ENCODE measurements around the gene KPNA6. TPM values are rescaled to one million over a fixed set of nuclear protein-coding genes. Genes with fewer than 3 reads are reported as not detected.

KPNA6 gene
- total and polyA plus RNA-seq, 7 experiments from 2014 or later = 19.5 to 63.7 (median 48.4) TPM

GRCh38 chr1:32178380-32179192, 70.7 kb downstream of the KPNA6 start:
- Histone ChIP-seq H3K27ac (ENCODE audit: low read depth, low read length) (peak overlapping the region; percentile 89), H3K9me3 (ENCODE audit: control insufficient read depth in 2 of 3, low read length in 3 of 3) (no peaks in the 10 kb centered on the region), H3K36me3 (ENCODE audit: control insufficient read depth in 2 of 3, insufficient read depth in 3 of 3, low read length in 3 of 3) (peaks cover 0 to 14% (median 0%) of the 10 kb centered on the region in 3 experiments), H3K4me1 (ENCODE audit: control insufficient read depth in 2 of 2, insufficient read depth in 2 of 2, low read length in 2 of 2) (peaks cover 17 to 21% of the 10 kb centered on the region in 2 donors), H3K27me3 (ENCODE audit: control insufficient read depth in 2 of 2, insufficient read depth in 2 of 2, low read length in 2 of 2) (no peaks in the 10 kb centered on the region), H3K4me3 (ENCODE audit: low read length) (peak overlapping the region; percentile 89)
- intact Hi-C loops (cut with micrococcal nuclease) = loop anchor here (1.0 to 5.0 kb wide), 10 partner anchors 22 to 216 kb away; partner anchors contain the start of genes KPNA6 (in 2 of the 2), TMEM39B (in 2 of the 2), BSDC1 (in 1 of the 2) and CCDC28B (in 1 of the 2)
- no peak for DNase-seq
- Mint-ChIP-seq H3K27ac (peak overlapping the region; percentile 84 to 98 (median 92)), H3K4me1 (peaks cover 15 to 37% (median 33%) of the 10 kb centered on the region in 7 donors), H3K4me3 (peak overlapping the region; percentile 86 to 94 (median 91)), H3K9me3 (no peaks in the 10 kb centered on the region), H3K27me3 (no peaks in the 10 kb centered on the region), H3K36me3 (peaks cover 0 to 26% (median 9%) of the 10 kb centered on the region in 5 donors)
- POLR2A ChIA-PET = interaction anchor here (0.8 to 5.2 kb wide), 11 partner anchors 16 to 949 kb away, joined by 3 to 49 read pairs (median 4); partner anchors contain the start of genes BSDC1, CCDC28B, KPNA6 and LCK
- CTCF ChIA-PET = no interaction called here
- ATAC-seq = no peak

GRCh38 chr1:32179193-32179442, 71.3 kb downstream of the KPNA6 start:
- Histone ChIP-seq H3K36me3 (ENCODE audit: control insufficient read depth in 2 of 3, insufficient read depth in 3 of 3, low read length in 3 of 3) (peaks cover 0 to 13% (median 1%) of the 10 kb centered on the region in 3 experiments), H3K27ac (ENCODE audit: low read depth, low read length) (peak overlapping the region; percentile 89), H3K27me3 (ENCODE audit: control insufficient read depth in 2 of 2, insufficient read depth in 2 of 2, low read length in 2 of 2) (no peaks in the 10 kb centered on the region), H3K4me1 (ENCODE audit: control insufficient read depth in 2 of 2, insufficient read depth in 2 of 2, low read length in 2 of 2) (peaks cover 17 to 21% of the 10 kb centered on the region in 2 donors), H3K4me3 (ENCODE audit: low read length) (peak overlapping the region; percentile 89), H3K9me3 (ENCODE audit: control insufficient read depth in 2 of 3, low read length in 3 of 3) (no peaks in the 10 kb centered on the region)
- Mint-ChIP-seq H3K36me3 (peaks cover 0 to 30% (median 11%) of the 10 kb centered on the region in 5 donors), H3K27ac (peak overlapping the region; percentile 84 to 98 (median 92)), H3K4me3 (peak overlapping the region; percentile 86 to 94 (median 91)), H3K27me3 (no peaks in the 10 kb centered on the region), H3K9me3 (no peaks in the 10 kb centered on the region), H3K4me1 (peaks cover 18 to 41% (median 35%) of the 10 kb centered on the region in 7 donors)
- DNase-seq (no peak), ATAC-seq (no peak)
- intact Hi-C loops (cut with micrococcal nuclease) = loop anchor here (1.0 to 5.0 kb wide), 10 partner anchors 21 to 215 kb away; partner anchors contain the start of genes KPNA6 (in 2 of the 2), TMEM39B (in 2 of the 2), BSDC1 (in 1 of the 2) and CCDC28B (in 1 of the 2)
- POLR2A ChIA-PET = interaction anchor here (0.8 to 5.2 kb wide), 12 partner anchors 15 to 948 kb away, joined by 3 to 49 read pairs (median 4); partner anchors contain the start of genes BSDC1, CCDC28B, KPNA6 and LCK
- CTCF ChIA-PET = interaction anchor here (0.8 to 2.0 kb wide), 3 partner anchors 22 to 215 kb away, joined by 3 to 4 read pairs (median 4); partner anchors contain the start of genes BSDC1 and CCDC28B

GRCh38 chr1:32179443-32180185, 71.8 kb downstream of the KPNA6 start, which contains the start of gene TXLNA:
Gene TXLNA, plus strand, starts transcription at chr1:32179675. Its CDS starts 671 bp downstream, at chr1:32180346.
- Mint-ChIP-seq H3K27me3 (no peaks in the 10 kb centered on the region), H3K27ac (peak within 1 kb of the TSS; percentile 84 to 98 (median 92)), H3K4me3 (peak within 1 kb of the TSS; percentile 86 to 94 (median 91)), H3K36me3 (peaks cover 0 to 34% (median 10%) of the 10 kb centered on the region in 5 donors), H3K4me1 (peaks cover 22 to 45% (median 38%) of the 10 kb centered on the region in 7 donors), H3K9me3 (no peaks in the 10 kb centered on the region)
- peaks cover 0 to 18% (median 5%) of the 10 kb centered on the region in 3 experiments for H3K36me3 ChIP-seq (ENCODE audit: control insufficient read depth in 2 of 3, insufficient read depth in 3 of 3, low read length in 3 of 3)
- POLR2A ChIA-PET = interaction anchor here (0.6 to 5.2 kb wide), 18 partner anchors 12 to 948 kb away, joined by 3 to 49 read pairs (median 4); partner anchors contain the start of genes BSDC1, CCDC28B, KPNA6 and LCK
- intact Hi-C loops (cut with micrococcal nuclease) = loop anchor here (1.0 to 5.0 kb wide), 13 partner anchors 21 to 472 kb away; partner anchors contain the start of genes BSDC1 (in 2 of the 2), KPNA6 (in 2 of the 2), TMEM39B (in 2 of the 2) and CCDC28B (in 1 of the 2)
- peak within 1 kb of the TSS; percentile 89 for H3K27ac ChIP-seq (ENCODE audit: low read depth, low read length)
- H3K9me3 ChIP-seq (ENCODE audit: control insufficient read depth in 2 of 3, low read length in 3 of 3) = no peaks in the 10 kb centered on the region
- peaks cover 17 to 21% of the 10 kb centered on the region in 2 donors for H3K4me1 ChIP-seq (ENCODE audit: control insufficient read depth in 2 of 2, insufficient read depth in 2 of 2, low read length in 2 of 2)
- peak; percentile 80 to 93 (median 86) for DNase-seq
- no peaks in the 10 kb centered on the region for H3K27me3 ChIP-seq (ENCODE audit: control insufficient read depth in 2 of 2, insufficient read depth in 2 of 2, low read length in 2 of 2)
- CTCF ChIA-PET = interaction anchor here (0.8 to 2.0 kb wide), 3 partner anchors 21 to 215 kb away, joined by 3 to 4 read pairs (median 4); partner anchors contain the start of genes BSDC1 and CCDC28B
- ATAC-seq = peak; percentile 91
- peak within 1 kb of the TSS; percentile 89 for H3K4me3 ChIP-seq (ENCODE audit: low read length)

- intact Hi-C loops (cut with micrococcal nuclease) = loop anchor here (1.0 kb wide), 4 partner anchors 21 to 471 kb away; partner anchors contain the start of genes BSDC1 (in 1 of the 2), HDAC1 (in 1 of the 2) and RBBP4 (in 1 of the 2)
- Mint-ChIP-seq H3K9me3 (no peaks in the 10 kb centered on the region), H3K36me3 (peaks cover 0 to 39% (median 10%) of the 10 kb centered on the region in 5 donors), H3K4me1 (peaks cover 22 to 51% (median 43%) of the 10 kb centered on the region in 7 donors), H3K4me3 (peak overlapping the region; percentile 86 to 94 (median 89)), H3K27ac (peak overlapping the region; percentile 84 to 92 (median 88)), H3K27me3 (no peaks in the 10 kb centered on the region)
- peak overlapping the region; percentile 89 for H3K4me3 ChIP-seq (ENCODE audit: low read length)
- H3K27me3 ChIP-seq (ENCODE audit: control insufficient read depth in 2 of 2, insufficient read depth in 2 of 2, low read length in 2 of 2) = no peaks in the 10 kb centered on the region
- CTCF ChIA-PET = interaction anchor here (1.0 to 2.0 kb wide), 2 partner anchors 20 to 214 kb away, joined by 4 read pairs; partner anchors contain the start of genes BSDC1 and CCDC28B
- DNase-seq (peak in 3 of 9 donors; percentile 20 to 56 (median 26)), ATAC-seq (no peak)
- H3K9me3 ChIP-seq (ENCODE audit: control insufficient read depth in 2 of 3, low read length in 3 of 3) = no peaks in the 10 kb centered on the region
- peaks cover 17 to 21% of the 10 kb centered on the region in 2 donors for H3K4me1 ChIP-seq (ENCODE audit: control insufficient read depth in 2 of 2, insufficient read depth in 2 of 2, low read length in 2 of 2)
- POLR2A ChIA-PET = interaction anchor here (0.6 to 5.2 kb wide), 12 partner anchors 12 to 637 kb away, joined by 3 to 49 read pairs (median 4); partner anchors contain the start of genes BSDC1, CCDC28B, LCK and MARCKSL1
- peak overlapping the region; percentile 89 for H3K27ac ChIP-seq (ENCODE audit: low read depth, low read length)
- H3K36me3 ChIP-seq (ENCODE audit: control insufficient read depth in 2 of 3, insufficient read depth in 3 of 3, low read length in 3 of 3) = peaks cover 0 to 23% (median 5%) of the 10 kb centered on the region in 3 experiments
Measured at GRCh38 chr1:32180186-32181060, 72.6 kb downstream of the KPNA6 start.

- H3K36me3 Mint-ChIP-seq = peaks cover 2 to 41% (median 12%) of the 10 kb centered on the region in 5 donors
- H3K4me3 Mint-ChIP-seq = peak overlapping the region; percentile 86 to 94 (median 89)
- H3K27me3 Mint-ChIP-seq = no peaks in the 10 kb centered on the region
- peaks cover 26 to 53% (median 47%) of the 10 kb centered on the region in 7 donors for H3K4me1 Mint-ChIP-seq
- no peak for DNase-seq
- Histone ChIP-seq H3K27me3 (ENCODE audit: control insufficient read depth in 2 of 2, insufficient read depth in 2 of 2, low read length in 2 of 2) (no peaks in the 10 kb centered on the region), H3K36me3 (ENCODE audit: control insufficient read depth in 2 of 3, insufficient read depth in 3 of 3, low read length in 3 of 3) (peaks cover 0 to 25% (median 5%) of the 10 kb centered on the region in 3 experiments), H3K9me3 (ENCODE audit: control insufficient read depth in 2 of 3, low read length in 3 of 3) (no peaks in the 10 kb centered on the region), H3K27ac (ENCODE audit: low read depth, low read length) (peak overlapping the region; percentile 89), H3K4me3 (ENCODE audit: low read length) (no peak overlapping the region), H3K4me1 (ENCODE audit: control insufficient read depth in 2 of 2, insufficient read depth in 2 of 2, low read length in 2 of 2) (peaks cover 17 to 21% of the 10 kb centered on the region in 2 donors)
- ChIA-PET CTCF (interaction anchor here (2.0 kb wide), 1 partner anchor 20 kb away, joined by 4 read pairs; the partner anchor contains the start of gene CCDC28B), POLR2A (interaction anchor here (1.0 to 5.2 kb wide), 5 partner anchors 11 to 213 kb away, joined by 3 to 49 read pairs (median 4); partner anchors contain the start of genes BSDC1, CCDC28B and MARCKSL1)
- no peaks in the 10 kb centered on the region for H3K9me3 Mint-ChIP-seq
- H3K27ac Mint-ChIP-seq = peak overlapping the region; percentile 41 to 92 (median 88)
- ATAC-seq = no peak
- intact Hi-C loops (cut with micrococcal nuclease) = no loop called here
Measured at GRCh38 chr1:32181065-32181464, 73.2 kb downstream of the KPNA6 start.
